MM.1S (cell line): ENCODE data around the gene FYN.

ENCODE experiments used
- DNase-seq: peaks from one replicate; pipeline ENCODE4 v3.0.0-alpha.2; 2015
- H2AFZ ChIP-seq: fragments of 300-600 bp; sonication (generic); 2 replicates; pipeline ENCODE4 v1.6.0; 2016; ENCODE audit warnings: antibody characterized with exemption, low read length
- H3F3A ChIP-seq: fragments of 300-600 bp; sonication (generic); 2 replicates; pipeline ENCODE4 v1.6.1; 2016; ENCODE audit warnings: mild to moderate bottlenecking, antibody characterized with exemption, low read length, moderate library complexity, mixed read lengths; ENCODE audit not compliant: insufficient read depth
- H3K27ac ChIP-seq: fragments of 300-600 bp; sonication (generic); 2 replicates; pipeline ENCODE4 v1.5.1; 2016; ENCODE audit warnings: mild to moderate bottlenecking, low read length
- H3K27me3 ChIP-seq: fragments of 300-600 bp; sonication (generic); replicated peaks from 2 replicates; pipeline ENCODE4 v1.6.0; 2016; ENCODE audit warnings: low read length; ENCODE audit not compliant: insufficient read depth
- H3K36me3 ChIP-seq: fragments of 300-600 bp; sonication (generic); replicated peaks from 2 replicates; pipeline ENCODE4 v1.6.1; 2016; ENCODE audit warnings: mild to moderate bottlenecking, low read length, mixed read lengths; ENCODE audit not compliant: insufficient read depth
- H3K4me1 ChIP-seq: fragments of 300-600 bp; sonication (generic); 2 replicates; pipeline ENCODE4 v1.6.1; 2016; ENCODE audit warnings: low read length, mixed read lengths
- H3K4me2 ChIP-seq: fragments of 300-600 bp; sonication (generic); 2 replicates; pipeline ENCODE4 v1.6.0; 2016; ENCODE audit warnings: low read depth, low read length
- H3K4me3 ChIP-seq: fragments of 300-600 bp; sonication (generic); 2 replicates; pipeline ENCODE4 v1.5.1; 2016; ENCODE audit warnings: low read length, mixed read lengths
- H3K79me2 ChIP-seq: fragments of 300-600 bp; sonication (generic); 2 replicates; pipeline ENCODE4 v1.6.1; 2016; ENCODE audit warnings: mixed run types, low read length, mixed read lengths
- H3K9ac ChIP-seq: fragments of 300-600 bp; sonication (generic); 2 replicates; pipeline ENCODE4 v1.6.1; 2016; ENCODE audit warnings: low read length, mixed read lengths
- H3K9me2 ChIP-seq: fragments of 300-600 bp; sonication (generic); replicated peaks from 2 replicates; pipeline ENCODE4 v1.6.1; 2016; ENCODE audit warnings: mild to moderate bottlenecking, low read length, mixed read lengths; ENCODE audit not compliant: insufficient read depth
- H3K9me3 ChIP-seq: fragments of 300-600 bp; sonication (generic); replicated peaks from 2 replicates; pipeline ENCODE4 v1.6.1; 2016; ENCODE audit warnings: mild to moderate bottlenecking, low read length, mixed read lengths; ENCODE audit not compliant: insufficient read depth
- H4K20me1 ChIP-seq: fragments of 300-600 bp; sonication (generic); 2 replicates; pipeline ENCODE4 v1.6.1; 2016; ENCODE audit warnings: mild to moderate bottlenecking, low read length, moderate library complexity, mixed read lengths; ENCODE audit not compliant: insufficient read depth
- CTCF ChIP-seq: fragments of 300-600 bp; sonication (generic); IDR thresholded peaks from 2 replicates; pipeline ENCODE4 v1.5.1; 2016; ENCODE audit warnings: antibody characterized with exemption, low read length, mixed read lengths
- EZH2 ChIP-seq: fragments of 300-600 bp; sonication (generic); optimal IDR thresholded peaks from 2 replicates; pipeline ENCODE3; 2017; ENCODE audit warnings: low read depth, mild to moderate bottlenecking, antibody characterized with exemption, low read length, mixed read lengths
- EZH2phosphoT487 ChIP-seq: fragments of 300-600 bp; sonication (generic); IDR thresholded peaks from 2 replicates; pipeline ENCODE4 v1.6.1; 2018; ENCODE audit warnings: antibody characterized with exemption, low read length

FYN gene

GRCh38 chr6:111840803-111841202 lies 32.4 kb downstream of the FYN start:
- Histone ChIP-seq H3K27me3 (no peaks in the 10 kb centered on the region), H3K9me2 (no peaks in the 10 kb centered on the region), H4K20me1 (no peaks in the 10 kb centered on the region), H3K4me1 (peaks cover 40% of the 10 kb centered on the region), H3K36me3 (no peaks in the 10 kb centered on the region), H3K79me2 (no peaks in the 10 kb centered on the region), H3K9ac (no peak overlapping the region), H3F3A (peaks cover 37% of the 10 kb centered on the region), H3K9me3 (no peaks in the 10 kb centered on the region), H2AFZ (no peak overlapping the region), H3K4me3 (no peak overlapping the region), H3K27ac (no peak overlapping the region), H3K4me2 (no peak overlapping the region)
- no peak for TF ChIP-seq EZH2
- no peak for DNase-seq

- Histone ChIP-seq H3K9me2 (no peaks in the 10 kb centered on the region), H3K9me3 (no peaks in the 10 kb centered on the region), H3K4me3 (no peak overlapping the region), H3K36me3 (no peaks in the 10 kb centered on the region), H3K9ac (no peak overlapping the region), H3F3A (peaks cover 20% of the 10 kb centered on the region), H3K79me2 (no peaks in the 10 kb centered on the region), H3K27ac (no peak overlapping the region), H4K20me1 (no peaks in the 10 kb centered on the region), H3K4me2 (no peak overlapping the region), H2AFZ (no peak overlapping the region), H3K27me3 (no peaks in the 10 kb centered on the region), H3K4me1 (peaks cover 27% of the 10 kb centered on the region)
- TF ChIP-seq EZH2 = no peak
- TF ChIP-seq EZH2phosphoT487 = no peak
- TF ChIP-seq CTCF = no peak
- DNase-seq = no peak
Observed at GRCh38 chr6:111838749-111839484, 34.3 kb downstream of the FYN start.

DNA sequence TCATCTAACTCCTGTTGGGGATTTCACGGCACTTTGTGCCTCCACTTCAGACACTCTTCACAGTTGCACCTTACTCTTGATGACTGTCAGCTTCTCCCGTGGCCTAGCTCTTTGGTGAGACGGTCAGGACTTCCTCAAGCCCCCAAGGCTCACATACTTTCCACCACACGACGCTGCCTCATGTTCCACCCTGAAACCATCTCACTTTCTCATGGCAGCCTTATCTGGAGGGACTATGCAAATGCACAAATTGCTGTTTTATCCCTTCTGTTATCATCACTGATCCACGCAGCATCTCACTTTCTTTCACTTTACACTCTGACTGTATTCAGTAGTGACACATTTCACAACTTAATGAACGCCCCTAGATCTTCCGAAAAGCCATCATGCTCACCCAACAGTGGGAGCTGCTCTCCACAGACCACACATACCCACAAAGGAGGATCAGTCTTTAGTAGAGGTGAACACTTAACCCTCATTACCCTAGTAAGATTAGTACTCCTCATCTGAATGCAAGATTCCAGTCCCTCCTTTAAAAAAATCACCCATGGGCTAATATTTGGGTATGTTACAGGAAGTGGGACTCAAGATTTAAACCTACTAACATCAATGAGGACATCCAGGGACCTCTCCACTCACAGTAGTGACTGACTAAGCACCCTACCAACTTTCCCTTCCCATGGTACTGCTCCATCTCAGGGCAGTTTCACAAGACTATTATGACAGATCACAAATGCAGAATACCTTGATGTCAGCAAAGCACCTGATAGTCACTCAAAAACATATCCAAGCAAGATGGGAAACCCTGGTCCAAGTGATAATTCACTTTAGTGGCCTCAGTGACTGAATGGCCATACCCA lies 35.4 kb downstream of the FYN start:
- TF ChIP-seq EZH2phosphoT487 = no peak
- no peak for TF ChIP-seq EZH2
- no peak for TF ChIP-seq CTCF
- Histone ChIP-seq H3K4me1 (peaks cover 29% of the 10 kb centered on the region), H3K27me3 (no peaks in the 10 kb centered on the region), H3K9me2 (no peaks in the 10 kb centered on the region), H3K79me2 (no peaks in the 10 kb centered on the region), H3K27ac (no peak overlapping the region), H3K4me3 (no peak overlapping the region), H3K36me3 (no peaks in the 10 kb centered on the region), H4K20me1 (no peaks in the 10 kb centered on the region), H3F3A (peaks cover 15% of the 10 kb centered on the region), H3K9me3 (no peaks in the 10 kb centered on the region), H2AFZ (no peak overlapping the region), H3K9ac (no peak overlapping the region), H3K4me2 (no peak overlapping the region)
- no peak for DNase-seq

DNA sequence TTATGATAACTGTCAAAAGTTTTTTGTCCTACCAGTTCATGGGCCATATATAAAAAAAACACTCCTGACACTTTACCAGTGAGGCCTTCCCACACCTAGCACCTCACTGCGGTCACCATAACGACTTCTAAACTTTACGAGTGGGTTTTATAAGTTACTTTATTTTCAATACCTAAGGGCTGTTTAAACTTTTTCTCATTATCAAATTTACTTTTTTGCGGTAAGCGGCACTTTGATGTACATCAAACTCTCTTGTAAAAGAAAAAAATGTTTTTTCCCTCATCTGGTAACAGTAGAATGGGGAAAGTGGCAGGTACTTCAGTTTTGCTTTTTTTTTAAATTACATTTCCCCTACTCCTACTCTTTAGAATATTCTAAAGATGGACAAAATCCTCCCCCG lies 36.2 kb downstream of the FYN start:
- no peaks in the 10 kb centered on the region for H3K9me2 ChIP-seq
- H3K79me2 ChIP-seq = no peaks in the 10 kb centered on the region
- no peaks in the 10 kb centered on the region for H4K20me1 ChIP-seq
- TF ChIP-seq EZH2phosphoT487 = no peak
- no peak for TF ChIP-seq EZH2
- TF ChIP-seq CTCF = no peak
- H3K4me2 ChIP-seq = no peak overlapping the region
- H3K4me3 ChIP-seq = no peak overlapping the region
- peaks cover 25% of the 10 kb centered on the region for H3K4me1 ChIP-seq
- H3F3A ChIP-seq = peaks cover 7% of the 10 kb centered on the region
- no peaks in the 10 kb centered on the region for H3K9me3 ChIP-seq
- no peak overlapping the region for H2AFZ ChIP-seq
- no peaks in the 10 kb centered on the region for H3K36me3 ChIP-seq
- no peaks in the 10 kb centered on the region for H3K27me3 ChIP-seq
- no peak overlapping the region for H3K27ac ChIP-seq
- no peak for DNase-seq
- H3K9ac ChIP-seq = no peak overlapping the region
